Measurements from ENCODE around the gene ACOX2. TPM values are rescaled to one million over a fixed set of nuclear protein-coding genes. Genes with fewer than 3 reads are reported as not detected.

Gene ACOX2
- total RNA-seq, 2 experiments from 2014 or later = not detected

- no peaks in the 10 kb centered on the region for H4K20me1 ChIP-seq (ENCODE audit: insufficient read depth, low read length)
- ChIA-PET POLR2A (interaction anchor here (0.6 to 0.7 kb wide), 3 partner anchors 20 to 258 kb away, joined by 3 to 6 read pairs (median 6); no protein-coding TSS in a partner anchor), CTCF (ENCODE audit: unreplicated experiment) (no interaction called here)
- no peaks in the 10 kb centered on the region for H3K36me3 ChIP-seq (ENCODE audit: insufficient read depth, low read length)
- no peak overlapping the region for H3K4me2 ChIP-seq (ENCODE audit: low read length)
- no peak overlapping the region for H3K4me3 ChIP-seq (ENCODE audit: low read depth, low read length, poor library complexity, severe bottlenecking)
- no TSS peak for BruUV-seq (replicated peaks)
- no peak overlapping the region for H2AFZ ChIP-seq (ENCODE audit: low read length)
- no peaks in the 10 kb centered on the region for H3K9me2 ChIP-seq (ENCODE audit: insufficient read depth, low read length)
- H3K9me3 ChIP-seq (ENCODE audit: low read length) = no peaks in the 10 kb centered on the region
- DNase-seq (ENCODE audit: low spot score) = no peak
- intact Hi-C loops (cut with micrococcal nuclease; ENCODE audit: unreplicated experiment) = no loop called here
- no peak for TF ChIP-seq CTCF (conservative IDR thresholded peaks at IDR 0.05; ENCODE audit: low read length)
- TF ChIP-seq EZH2phosphoT487 (IDR thresholded peaks at IDR 0.05; ENCODE audit: borderline replicate concordance, low read depth, low read length) = no peak
- H3K4me1 ChIP-seq (ENCODE audit: insufficient read depth, low read length, poor library complexity, severe bottlenecking) = no peaks in the 10 kb centered on the region
- H3K79me2 ChIP-seq (ENCODE audit: insufficient read depth, low read depth, low read length) = no peaks in the 10 kb centered on the region
- no peak overlapping the region for H3K27ac ChIP-seq (ENCODE audit: low read depth, low read length, poor library complexity, severe bottlenecking)
Measured at GRCh38 chr3:58518291-58518789, 18.6 kb downstream of the ACOX2 start.

- Histone ChIP-seq H2AFZ (ENCODE audit: low read length) (no peak overlapping the region), H3K36me3 (ENCODE audit: insufficient read depth, low read length) (no peaks in the 10 kb centered on the region), H3K4me1 (ENCODE audit: insufficient read depth, low read length, poor library complexity, severe bottlenecking) (no peaks in the 10 kb centered on the region), H4K20me1 (ENCODE audit: insufficient read depth, low read length) (no peaks in the 10 kb centered on the region), H3K79me2 (ENCODE audit: insufficient read depth, low read depth, low read length) (no peaks in the 10 kb centered on the region), H3K9me3 (ENCODE audit: low read length) (no peaks in the 10 kb centered on the region), H3K4me3 (ENCODE audit: low read depth, low read length, poor library complexity, severe bottlenecking) (no peak overlapping the region), H3K27ac (ENCODE audit: low read depth, low read length, poor library complexity, severe bottlenecking) (no peak overlapping the region), H3K9me2 (ENCODE audit: insufficient read depth, low read length) (no peaks in the 10 kb centered on the region), H3K4me2 (ENCODE audit: low read length) (no peak overlapping the region)
- intact Hi-C loops (cut with micrococcal nuclease; ENCODE audit: unreplicated experiment) = no loop called here
- no peak for DNase-seq (ENCODE audit: low spot score)
- ChIA-PET CTCF (ENCODE audit: unreplicated experiment) (no interaction called here), POLR2A (no interaction called here)
- no peak for TF ChIP-seq EZH2phosphoT487 (IDR thresholded peaks at IDR 0.05; ENCODE audit: borderline replicate concordance, low read depth, low read length)
- TF ChIP-seq CTCF (conservative IDR thresholded peaks at IDR 0.05; ENCODE audit: low read length) = no peak
- no TSS peak for BruUV-seq (replicated peaks)
Measured at GRCh38 chr3:58514405-58514804, 22.6 kb downstream of the ACOX2 start.

- ChIA-PET POLR2A (interaction anchor here (1.6 kb wide), 1 partner anchor 12 kb away, joined by 4 read pairs; no protein-coding TSS in a partner anchor), CTCF (ENCODE audit: unreplicated experiment) (no interaction called here)
- Histone ChIP-seq H3K27ac (ENCODE audit: low read depth, low read length, poor library complexity, severe bottlenecking) (no peak overlapping the region), H3K79me2 (ENCODE audit: insufficient read depth, low read depth, low read length) (peaks cover 5% of the 10 kb centered on the region; the same call in 1 of the 2 replicates), H3K9me3 (ENCODE audit: low read length) (no peaks in the 10 kb centered on the region), H3K36me3 (ENCODE audit: insufficient read depth, low read length) (peaks cover 22% of the 10 kb centered on the region), H3K4me2 (ENCODE audit: low read length) (no peak overlapping the region), H4K20me1 (ENCODE audit: insufficient read depth, low read length) (no peaks in the 10 kb centered on the region), H3K4me3 (ENCODE audit: low read depth, low read length, poor library complexity, severe bottlenecking) (no peak overlapping the region), H2AFZ (ENCODE audit: low read length) (no peak overlapping the region), H3K9me2 (ENCODE audit: insufficient read depth, low read length) (no peaks in the 10 kb centered on the region), H3K4me1 (ENCODE audit: insufficient read depth, low read length, poor library complexity, severe bottlenecking) (no peaks in the 10 kb centered on the region)
- BruUV-seq (replicated peaks) = no TSS peak
- DNase-seq (ENCODE audit: low spot score) = no peak
- TF ChIP-seq EZH2phosphoT487 (IDR thresholded peaks at IDR 0.05; ENCODE audit: borderline replicate concordance, low read depth, low read length) = no peak
- no peak for TF ChIP-seq CTCF (conservative IDR thresholded peaks at IDR 0.05; ENCODE audit: low read length)
- intact Hi-C loops (cut with micrococcal nuclease; ENCODE audit: unreplicated experiment) = no loop called here
Measured at GRCh38 chr3:58508437-58508836, 28.6 kb downstream of the ACOX2 start.
